Ovary (tissue), 9 donors: ENCODE data around the gene HIVEP1. TPM values are rescaled to one million over a fixed set of nuclear protein-coding genes. Genes with fewer than 3 reads are reported as not detected.

ENCODE experiments used
- DNase-seq, 5 donors: peaks; one replicate each; pipeline ENCODE4 v3.0.0-alpha.2; 2019 to 2020
- H3K27ac ChIP-seq, 2 donors: fragments of 200-600 bp; one replicate each; pipeline versions ENCODE4 v1.5.1 to v1.8.0; 2019 to 2022
- H3K27me3 ChIP-seq: fragments of 200-600 bp; one replicate; pipeline ENCODE4 v1.8.0; 2022
- H3K36me3 ChIP-seq: fragments of 200-600 bp; sonication (generic); one replicate; pipeline ENCODE4 v1.5.1; 2019
- H3K4me1 ChIP-seq: one replicate; pipeline ENCODE4 v1.8.1; 2013; ENCODE audit warnings: mild to moderate bottlenecking, moderate library complexity; ENCODE audit not compliant: insufficient read depth
- H3K4me3 ChIP-seq: fragments of 200-600 bp; sonication (generic); one replicate; pipeline ENCODE4 v1.5.1; 2017
- H3K9me3 ChIP-seq, 2 donors: fragments of 200-600 bp in 1 of 2; sonication (generic) in 1 of 2; one replicate each; pipeline versions ENCODE4 v1.5.1 to v1.8.1; 2013 to 2019; ENCODE audit warnings: mild to moderate bottlenecking in 1 of 2, moderate library complexity in 1 of 2
- CTCF ChIP-seq, 3 donors: fragments of 450-650 bp in 2 of 3; fragments of 200-600 bp in 1 of 3; IDR thresholded peaks; one replicate each; pipeline versions ENCODE4 v1.5.1 to v1.8.0; 2016 to 2022; ENCODE audit warnings: antibody characterized with exemption in 3 of 3, mild to moderate bottlenecking in 1 of 3
- EP300 ChIP-seq: sonication (generic); formaldehyde crosslinking; IDR thresholded peaks from one replicate; pipeline ENCODE4 v1.6.1; 2017; ENCODE audit warnings: antibody characterized with exemption
- POLR2A ChIP-seq: fragments of 450-650 bp; IDR thresholded peaks from one replicate; pipeline ENCODE4 v1.6.1; 2017; ENCODE audit warnings: antibody characterized with exemption, mild to moderate bottlenecking, moderate library complexity
- WGBS, 3 donors: extraction: QIAGEN DNeasy Blood & Tissue Kit in 1 of 3; methylation state at CpG; one replicate each; pipeline versions ENCODE4 v1.1.5 to v1.1.7; 2013 to 2017; 5-methylcytosine and 5-hydroxymethylcytosine counted together
- intact Hi-C, 4 donors: fragments of 100-400 bp; cut with DNase I; formaldehyde crosslinking; loops; one replicate each; pipeline versions ENCODE4 v1.11.0 to v1.15.1; 2022 to 2023
- polyA plus RNA-seq, 2 donors: library from polyadenylated mRNA; stranded (reverse); fragments of 200-250 nt in 1 of 2; fragments of 350-450 nt in 1 of 2; fragmentation: Illumina TruSeq in 1 of 2; extraction: RNeasy Lipid Tissue Mini Kit (QIAGEN cat#74804) in 1 of 2; gene quantifications; one replicate each; pipeline ENCODE4 v1.2.3, GENCODE V29; 2013 to 2014
- total RNA-seq, 7 donors: library from RNA; depleted of rRNA in 2 of 7; stranded (reverse); fragments of >200 nt in 2 of 7; fragmentation: NEBNext Ultra II Directional in 3 of 7; extraction: Animal tissue kit (Norgen Biotek cat#: 25700) in 3 of 7; gene quantifications; one replicate each; pipeline versions ENCODE4 v1.1.0 to v1.2.4, GENCODE V29; 2016 to 2023
- donor health status: DM: no; HTN: no; CAD: no; lungs with moderate emphysema.
- donor health status: DM: no; HTN: no; CAD: no.
- donor health status: Bipolar disorder and iron deficiency.
- donor health status: DM: yes; HTN: yes; CAD: no.
- donor health status: DM: no; HTN: no; CAD: no.
- donor health status: DM: yes; HTN: yes; CAD: no.

HIVEP1 gene
- total and polyA plus RNA-seq, 9 donors = 11.9 to 45.0 (median 27.0) TPM

- H3K27me3 ChIP-seq = no peaks in the 10 kb centered on the region
- DNase-seq = no peak
- H3K27ac ChIP-seq = no peak overlapping the region
- peaks cover 6% of the 10 kb centered on the region for H3K4me1 ChIP-seq
- WGBS, 3 donors = 96 to 97% (median 96%) methylated on average over 9 of the region's 9 CpGs
- intact Hi-C loops = no loop called here
- H3K36me3 ChIP-seq = no peaks in the 10 kb centered on the region
- TF ChIP-seq POLR2A (no peak), EP300 (no peak), CTCF (IDR thresholded peaks at IDR 0.05) (no peak)
- no peak overlapping the region for H3K4me3 ChIP-seq
- no peaks in the 10 kb centered on the region for H3K9me3 ChIP-seq
These were observed 57.9 kb downstream of the HIVEP1 start for GRCh38 chr6:12069891-12070529.

DNA sequence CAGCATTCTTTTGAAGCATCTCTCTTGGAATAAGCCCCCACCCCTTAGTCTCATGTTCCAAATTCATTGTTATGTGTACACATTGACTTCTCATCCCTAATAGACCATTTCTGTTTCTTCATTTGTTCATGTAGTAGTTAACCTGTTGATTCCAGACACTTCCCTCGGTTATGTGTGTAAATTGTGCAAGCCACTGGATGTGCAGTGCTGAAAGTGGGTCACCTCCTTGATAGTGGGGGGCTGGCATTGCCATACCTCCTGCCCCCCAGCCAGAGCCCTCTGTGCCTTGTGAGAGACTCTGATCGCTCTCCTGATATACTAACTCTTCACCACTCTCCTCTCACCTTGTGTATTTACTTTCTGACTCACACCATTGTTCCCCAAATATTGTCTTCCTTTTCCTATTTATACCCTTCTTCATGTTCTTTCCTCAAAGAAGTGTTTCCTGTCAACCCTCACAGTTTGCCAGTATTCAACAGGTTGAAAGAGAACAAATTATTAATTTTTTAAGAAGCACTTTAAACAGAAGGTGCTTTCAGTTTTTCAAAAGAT is 59.0 kb downstream of the HIVEP1 start:
- intact Hi-C loops = no loop called here
- TF ChIP-seq POLR2A (no peak), CTCF (IDR thresholded peaks at IDR 0.05) (no peak), EP300 (no peak)
- WGBS, 3 donors = 86 to 96% (median 88%) methylated on average over 2 of the region's 2 CpGs

DNA sequence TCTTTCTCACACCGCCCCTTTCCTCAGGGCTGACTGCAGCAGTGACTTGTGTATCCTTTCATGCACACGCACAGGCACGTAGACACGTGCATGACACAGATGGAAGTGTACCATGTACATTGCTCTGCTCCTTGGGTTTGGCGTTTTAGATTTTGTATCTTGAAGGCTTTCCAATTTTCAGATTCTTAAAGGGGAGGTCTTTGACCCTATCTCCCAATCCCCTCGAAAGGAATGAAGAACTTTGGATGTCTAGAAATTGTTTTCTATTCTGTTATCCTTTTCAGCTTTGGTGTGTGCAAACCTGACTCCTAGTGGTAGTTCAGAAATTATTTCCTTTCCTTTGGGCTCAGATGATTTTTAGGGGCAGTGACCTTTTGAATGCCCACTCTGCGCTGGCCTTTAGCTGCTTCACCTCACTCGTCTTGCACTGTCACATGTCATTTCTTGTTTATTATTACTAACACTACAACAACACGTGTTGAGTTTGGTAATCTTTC is 63.0 kb downstream of the HIVEP1 start:
- no peaks in the 10 kb centered on the region for H3K9me3 ChIP-seq
- intact Hi-C loops = no loop called here
- peaks cover 2% of the 10 kb centered on the region for H3K4me1 ChIP-seq
- H3K4me3 ChIP-seq = no peak overlapping the region
- H3K36me3 ChIP-seq = no peaks in the 10 kb centered on the region
- 36 to 53% (median 44%) methylated on average over 9 of the region's 9 CpGs for WGBS, 3 donors
- peak in 1 of 3 donors; percentile 16 for TF ChIP-seq CTCF (IDR thresholded peaks at IDR 0.05)
- no peak for TF ChIP-seq EP300
- no peak for DNase-seq
- no peaks in the 10 kb centered on the region for H3K27me3 ChIP-seq
- no peak overlapping the region for H3K27ac ChIP-seq

More for the DNA sequence above, 59.0 kb downstream of the HIVEP1 start:
- Histone ChIP-seq H3K9me3 (no peaks in the 10 kb centered on the region), H3K27me3 (no peaks in the 10 kb centered on the region), H3K36me3 (no peaks in the 10 kb centered on the region), H3K27ac (no peak overlapping the region), H3K4me3 (no peak overlapping the region), H3K4me1 (peaks cover 2% of the 10 kb centered on the region)
- no peak for DNase-seq

- intact Hi-C loops = no loop called here
- DNase-seq = no peak
- H3K4me1 ChIP-seq = peaks cover 5% of the 10 kb centered on the region
- no peak for TF ChIP-seq POLR2A
- TF ChIP-seq CTCF (IDR thresholded peaks at IDR 0.05) = no peak
- TF ChIP-seq EP300 = no peak
- H3K9me3 ChIP-seq = no peaks in the 10 kb centered on the region
- H3K4me3 ChIP-seq = no peak overlapping the region
- no peaks in the 10 kb centered on the region for H3K27me3 ChIP-seq
- WGBS, 3 donors = 74 to 88% (median 82%) methylated on average over 9 of the region's 9 CpGs
- no peak overlapping the region for H3K27ac ChIP-seq
- H3K36me3 ChIP-seq = no peaks in the 10 kb centered on the region
These were observed 65.1 kb downstream of the HIVEP1 start for GRCh38 chr6:12077021-12077710.
